Activated CD4-positive, alpha-beta T cell treated with anti-CD3 and anti-CD28 coated beads for 1 hour (primary cell): Measurements from ENCODE around the gene WHAMM.
"Not testable (repeated sequence)": the region's sequence is repeated elsewhere in the genome, so short reads cannot be mapped to it uniquely, and the experiment has no call there.

Source experiments
- DNase-seq: peaks from one replicate; pipeline ENCODE4 v3.0.0-alpha.2; 2020

The WHAMM gene

DNA sequence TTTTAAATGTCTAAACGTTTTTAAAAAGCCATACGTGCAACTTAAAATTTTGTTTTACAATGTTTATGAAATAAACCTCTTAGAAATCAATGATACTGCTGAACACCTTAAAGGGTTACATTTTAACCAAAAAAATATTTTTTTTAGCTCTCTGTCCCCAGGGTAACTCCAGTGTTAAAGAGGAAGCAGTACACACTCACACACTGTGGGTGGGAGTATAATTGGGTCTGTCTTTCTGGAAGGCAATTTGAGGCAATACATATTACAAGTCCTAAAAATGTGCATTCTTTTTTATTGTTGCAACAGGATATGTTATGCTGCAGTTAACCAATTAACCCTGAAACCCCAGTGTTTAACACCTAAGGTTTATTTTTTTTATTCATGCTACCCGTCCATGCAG lies 34.1 kb downstream of the WHAMM start:
- DNase-seq, result no peak

- no peak for DNase-seq
Observed at GRCh38 chr15:82845686-82846085, 36.3 kb downstream of the WHAMM start.

DNA sequence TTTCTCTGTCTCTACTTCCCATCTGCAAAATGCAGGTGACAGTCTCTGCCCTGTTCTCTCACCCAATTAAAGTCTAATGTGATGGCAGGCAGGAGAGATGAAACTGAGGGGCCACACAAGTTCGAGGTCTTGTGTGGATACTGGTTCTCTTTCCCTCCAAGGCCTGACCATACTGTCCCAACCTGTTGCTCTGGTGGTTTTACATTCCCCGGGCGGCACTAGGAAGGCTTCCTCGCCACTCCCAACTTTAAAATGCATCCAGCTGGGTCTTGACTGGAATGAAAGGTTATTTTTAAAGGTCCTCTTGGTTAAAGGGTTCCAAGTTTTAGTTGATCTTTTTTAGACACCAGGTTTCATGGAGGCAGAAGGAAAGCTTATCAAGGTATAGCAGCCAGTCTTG lies 37.2 kb downstream of the WHAMM start:
- no peak for DNase-seq

DNA sequence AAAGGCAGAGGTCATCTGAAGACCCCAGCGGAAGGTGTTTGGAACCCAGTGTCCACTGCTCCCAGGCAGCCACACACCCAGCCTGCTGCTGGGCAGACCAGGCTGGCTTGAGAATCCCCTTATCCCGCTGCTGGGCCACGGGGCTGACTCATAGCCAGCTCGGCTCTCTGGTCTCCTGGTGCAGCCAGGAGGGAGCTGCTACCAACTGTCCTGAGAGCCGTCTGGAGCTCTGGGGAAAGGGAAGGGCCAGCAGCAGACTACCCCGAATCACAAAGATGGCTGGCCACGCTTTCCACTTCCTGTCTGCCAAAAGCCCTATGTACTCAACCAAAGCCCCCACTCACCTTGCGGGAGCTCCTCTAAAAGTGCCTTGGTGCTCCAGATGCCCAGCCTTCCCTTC lies 38.3 kb downstream of the WHAMM start:
- no peak for DNase-seq

DNA sequence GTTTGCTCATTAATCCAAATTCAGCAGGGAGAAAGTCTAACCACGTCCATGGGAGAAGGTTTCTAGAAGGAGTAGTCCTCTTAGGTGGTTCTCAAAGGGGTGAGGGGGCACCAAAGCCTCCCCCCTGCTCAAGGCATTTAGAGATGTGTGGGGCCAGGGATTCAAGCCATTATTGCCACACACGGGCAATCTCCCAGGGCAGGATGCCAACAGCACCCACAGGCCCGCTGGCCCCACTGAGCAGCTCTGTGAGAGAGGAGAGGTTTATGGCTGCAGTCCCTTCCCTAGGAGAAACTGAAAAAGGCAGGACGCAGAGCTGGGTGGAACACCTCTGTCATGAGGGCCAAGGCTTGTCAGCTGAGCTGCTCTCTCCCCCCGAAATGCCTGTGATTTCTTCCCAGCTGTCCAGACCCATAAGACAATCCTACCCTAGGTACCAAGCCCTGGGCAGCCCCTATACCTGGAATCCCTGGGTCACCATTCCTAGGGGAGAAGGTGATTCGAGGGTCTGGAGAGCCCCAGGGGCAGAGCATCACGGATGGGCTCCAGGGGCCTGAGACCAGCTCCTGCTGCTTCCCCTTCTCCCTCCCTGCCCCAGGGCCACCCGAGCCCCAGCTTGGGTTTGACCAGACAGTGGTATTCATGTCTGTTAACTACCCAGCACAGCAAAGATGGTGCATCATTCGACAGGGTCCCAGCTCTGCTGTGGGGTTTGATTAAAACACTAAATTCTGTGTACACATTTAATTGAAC lies 39.0 kb downstream of the WHAMM start:
- DNase-seq, result no peak

DNA sequence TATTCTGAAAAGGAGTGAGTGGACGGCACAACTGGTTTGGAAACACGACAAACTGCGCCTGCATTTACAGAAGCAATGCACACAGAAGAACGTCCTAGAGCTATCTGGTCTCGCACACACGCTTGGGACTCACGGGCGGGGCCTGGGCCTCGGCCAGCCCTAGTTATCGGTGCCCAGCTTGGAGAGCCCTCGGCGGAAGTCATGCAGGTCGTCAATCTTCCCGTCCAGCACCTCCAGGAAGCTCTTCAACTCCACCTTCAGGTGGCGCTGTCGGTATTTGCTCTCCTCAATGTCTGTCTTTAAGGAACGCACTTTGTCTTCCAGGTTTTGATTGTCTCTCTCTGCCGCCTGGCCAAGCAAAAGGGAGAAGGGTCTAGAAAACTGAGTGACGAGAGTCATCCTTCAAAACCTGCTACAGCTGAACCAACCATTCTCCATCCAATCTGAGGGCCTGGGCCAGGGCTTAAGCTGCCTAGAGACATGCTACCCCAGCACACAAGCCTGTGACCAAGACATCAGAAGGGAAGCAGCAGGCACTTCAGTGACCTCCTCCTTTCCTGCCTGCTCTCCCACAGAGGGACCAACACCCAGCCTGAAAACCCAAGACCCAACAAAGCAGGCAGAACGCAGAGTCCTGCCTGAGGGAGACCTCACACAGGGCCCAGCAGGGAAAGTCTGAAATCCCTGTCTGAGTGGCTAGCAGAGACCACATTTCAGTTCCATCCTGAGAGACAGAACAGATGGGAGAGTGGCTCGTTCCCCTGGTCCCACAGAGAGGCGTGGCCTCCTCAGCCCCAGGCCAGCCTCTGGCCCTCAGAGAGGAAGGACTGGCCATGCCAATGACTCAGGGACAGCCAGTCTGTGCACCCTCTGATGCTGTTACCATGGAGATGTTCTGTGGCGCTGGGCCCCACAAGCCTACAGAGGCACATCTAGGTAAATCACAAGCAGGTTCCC lies 40.4 kb downstream of the WHAMM start:
- DNase-seq, result no peak

DNA sequence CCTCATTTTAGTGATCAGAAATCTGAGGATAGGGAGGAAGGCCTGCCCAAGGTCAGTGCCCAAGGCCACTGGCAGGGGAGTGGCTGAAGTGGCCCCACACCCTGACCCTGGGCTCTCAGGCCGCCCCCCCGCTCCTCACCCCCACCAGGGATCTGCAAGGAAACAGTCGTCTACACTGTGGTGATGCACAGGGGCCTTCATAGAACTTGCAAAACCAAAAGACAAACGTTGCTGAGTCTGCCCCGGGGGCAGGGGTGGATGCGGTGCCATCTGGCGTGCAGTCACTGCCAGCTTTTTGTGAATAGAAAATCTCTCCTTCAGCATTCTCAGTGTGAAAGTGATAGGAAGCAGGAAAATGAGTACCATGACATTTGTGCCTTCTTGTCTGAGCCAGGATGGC lies 41.3 kb downstream of the WHAMM start:
- DNase-seq, result no peak

GRCh38 chr15:82851306-82851850 lies 42.0 kb downstream of the WHAMM start:
- DNase-seq, result no peak

GRCh38 chr15:82851981-82852511 lies 42.6 kb downstream of the WHAMM start:
- DNase-seq, result no peak

DNA sequence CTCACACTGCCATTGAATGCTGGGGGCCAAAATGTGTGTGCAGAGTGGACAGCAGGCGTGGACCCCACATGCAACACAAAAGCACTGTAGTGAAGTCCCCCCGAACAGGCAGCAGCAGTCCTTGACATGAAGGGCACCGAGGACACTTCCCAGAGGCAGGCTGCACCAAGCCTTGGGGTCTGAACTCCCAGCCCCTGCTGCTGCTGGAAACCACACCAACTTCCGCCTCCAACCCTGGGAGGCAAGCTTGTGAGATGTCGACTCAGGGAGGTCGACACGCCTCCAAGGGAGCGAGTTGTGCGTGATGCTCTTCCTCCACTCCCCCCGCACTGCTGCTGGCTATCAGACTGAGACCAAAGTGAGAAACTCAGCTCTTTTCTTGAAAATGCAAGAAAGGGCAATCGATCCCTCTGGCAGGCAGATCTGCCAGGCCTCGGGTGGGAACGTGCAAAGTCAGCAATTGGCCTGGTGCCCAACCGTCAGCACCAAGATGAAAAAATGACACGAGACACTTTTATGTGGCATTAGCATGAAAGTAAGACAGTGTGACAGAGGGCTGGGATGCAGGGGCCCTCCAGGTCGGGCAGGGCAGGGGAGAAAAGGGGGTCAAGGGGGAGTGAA lies 43.6 kb downstream of the WHAMM start:
- no peak for DNase-seq

DNA sequence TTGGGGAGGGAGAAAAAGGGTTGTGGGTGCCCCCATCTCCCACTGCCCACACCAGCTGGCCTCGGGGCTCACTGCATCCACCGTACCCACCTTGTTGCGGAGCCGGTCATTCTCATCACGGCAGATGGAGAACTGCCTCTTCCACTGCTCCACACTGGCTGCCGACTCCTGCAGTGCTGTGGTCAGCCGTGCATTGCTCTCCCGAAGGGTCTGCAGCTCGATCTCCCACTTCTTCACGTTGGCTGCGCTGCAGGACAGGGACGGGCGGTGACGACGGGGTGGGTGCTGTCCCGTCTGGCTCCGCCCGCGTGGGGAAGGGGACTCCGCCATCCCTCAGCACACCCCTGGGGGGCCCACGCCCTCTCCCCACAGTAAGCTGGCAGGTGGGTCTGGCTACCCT lies 45.1 kb downstream of the WHAMM start:
- no peak for DNase-seq

DNA sequence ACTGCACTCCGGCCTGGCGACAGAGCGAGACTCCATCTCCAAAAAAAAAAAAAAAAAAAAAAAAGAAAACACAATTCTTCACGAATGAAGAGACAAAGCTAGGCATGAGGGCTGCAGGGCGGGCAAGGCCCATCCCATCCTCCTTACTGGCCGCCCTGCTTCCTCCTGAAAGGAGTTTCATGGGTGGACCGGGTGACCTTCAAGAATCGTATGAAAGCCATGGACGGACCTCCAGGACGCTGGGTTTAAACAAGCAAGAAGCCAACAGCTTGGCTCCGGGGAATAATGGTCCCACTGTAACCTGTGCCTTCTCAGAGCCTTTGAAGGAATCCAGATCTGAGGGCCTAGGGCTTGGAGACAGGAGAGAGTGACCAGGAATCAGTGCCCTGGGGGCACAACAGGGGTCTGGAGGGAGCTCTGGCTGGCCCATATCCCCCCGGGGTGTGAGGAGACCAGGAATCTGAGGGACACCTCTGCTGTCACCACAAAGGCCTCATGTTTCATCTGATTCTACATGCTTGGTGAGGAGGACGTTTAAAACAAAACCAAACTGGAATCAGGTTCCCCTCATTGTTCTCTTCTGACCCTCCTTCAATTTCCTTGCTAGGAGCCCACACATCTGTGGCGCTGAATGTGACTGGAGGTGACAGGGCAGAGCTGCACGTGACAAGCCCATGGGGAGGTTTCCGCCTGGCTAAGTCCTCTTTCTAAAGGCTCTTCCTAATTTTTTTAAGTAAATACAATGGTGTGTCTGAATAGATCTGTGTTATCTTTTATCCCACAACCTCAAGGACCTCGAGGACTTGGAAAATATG lies 46.1 kb downstream of the WHAMM start:
- no peak for DNase-seq

DNA sequence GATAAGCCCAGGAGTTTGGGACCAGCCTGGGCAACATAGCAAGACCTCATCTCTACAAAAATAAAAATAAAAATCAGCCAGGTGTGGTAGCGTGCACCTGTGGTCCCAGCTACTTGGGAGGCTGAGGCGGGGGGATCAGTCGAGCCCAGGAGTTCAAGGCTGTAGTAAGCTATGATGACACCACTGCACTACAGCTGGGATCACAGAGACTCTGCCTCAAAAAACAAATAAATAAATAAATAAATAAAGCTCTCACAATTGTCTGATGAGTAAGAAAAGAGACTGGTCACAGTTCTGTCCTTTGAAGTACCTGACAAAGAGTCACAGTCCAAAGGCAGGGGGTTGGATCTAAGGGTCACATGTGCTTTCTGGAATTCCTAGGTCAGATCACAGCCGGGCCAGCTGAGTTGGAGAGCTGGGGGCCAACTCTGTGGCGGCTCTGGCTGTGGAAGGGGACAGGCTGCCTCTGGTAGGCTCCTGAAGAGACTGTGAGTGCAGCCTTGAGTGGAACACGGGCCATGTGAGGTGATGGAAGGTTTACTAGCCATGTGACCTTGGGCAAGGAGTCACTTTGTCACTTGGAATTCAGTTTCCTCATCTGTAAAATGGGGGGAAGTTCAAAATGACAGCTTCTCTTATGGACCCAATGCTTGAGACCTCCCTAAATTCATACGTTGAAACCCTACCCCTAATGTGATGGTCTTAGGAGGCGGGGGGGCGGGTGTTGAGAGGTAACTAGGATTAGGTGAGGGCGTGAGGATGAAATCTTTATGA lies 47.2 kb downstream of the WHAMM start:
- no peak for DNase-seq

DNA sequence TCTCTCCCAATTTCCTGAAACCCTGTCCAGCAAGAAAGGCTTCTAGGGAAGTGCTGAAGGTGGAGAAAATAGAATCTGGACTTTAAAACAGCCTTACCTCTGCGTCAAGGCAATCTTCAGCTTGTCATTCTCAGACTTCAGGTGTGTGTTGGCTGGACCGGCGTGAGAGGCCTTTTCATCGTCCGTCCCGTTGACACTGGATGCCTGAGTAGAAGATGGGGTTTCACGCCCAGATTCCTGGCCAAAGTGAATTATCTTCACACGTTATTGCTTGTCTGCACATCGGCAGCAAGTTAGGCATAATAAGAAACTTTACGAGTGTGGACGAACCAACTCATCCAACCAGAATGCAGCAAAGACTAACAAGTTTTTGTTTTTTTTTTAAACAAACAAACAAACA lies 49.5 kb downstream of the WHAMM start:
- DNase-seq, result no peak

DNA sequence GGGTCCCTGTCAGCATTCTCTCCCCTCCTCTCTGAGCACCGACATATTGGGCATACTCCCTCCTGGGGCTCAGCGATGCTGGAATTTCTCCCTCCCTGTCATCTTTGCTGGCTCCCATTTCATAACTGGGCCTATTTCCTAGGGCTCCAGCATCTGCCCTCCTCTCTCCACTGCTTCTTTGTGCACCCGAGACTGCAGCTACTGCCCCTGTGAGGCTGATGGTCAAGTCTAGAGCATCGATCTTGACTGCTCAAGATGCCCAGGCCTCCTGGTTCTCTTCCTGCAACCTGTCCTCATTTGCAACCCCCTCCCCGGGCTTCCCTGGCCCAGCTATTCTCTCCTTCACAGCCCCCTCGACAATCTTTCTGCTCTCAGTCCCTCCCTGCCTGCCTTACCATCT lies 53.5 kb downstream of the WHAMM start:
- DNase-seq, result no peak

- DNase-seq, result no peak
Observed at GRCh38 chr15:82864967-82865366, 55.5 kb downstream of the WHAMM start.

DNA sequence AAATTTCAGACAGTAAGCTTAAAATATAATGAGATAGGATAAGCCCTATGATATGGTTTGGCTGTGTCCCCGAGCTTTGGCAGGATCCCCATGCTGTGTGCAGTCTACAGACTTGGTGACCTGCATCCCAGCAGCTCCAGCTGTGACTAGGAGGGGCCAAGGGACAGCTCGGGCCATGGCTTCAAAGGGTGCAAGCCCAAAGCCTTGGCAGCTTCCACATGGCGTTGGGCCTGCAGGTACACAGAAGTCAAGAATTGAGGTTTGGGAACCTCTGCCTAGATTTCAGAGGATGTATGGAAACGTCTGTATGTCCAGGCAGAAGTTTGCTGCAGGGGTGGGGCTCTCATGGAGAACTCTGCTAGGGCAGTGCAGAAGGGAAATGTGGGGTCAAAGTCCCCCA lies 56.2 kb downstream of the WHAMM start:
- not testable (repeated sequence) for DNase-seq

DNA sequence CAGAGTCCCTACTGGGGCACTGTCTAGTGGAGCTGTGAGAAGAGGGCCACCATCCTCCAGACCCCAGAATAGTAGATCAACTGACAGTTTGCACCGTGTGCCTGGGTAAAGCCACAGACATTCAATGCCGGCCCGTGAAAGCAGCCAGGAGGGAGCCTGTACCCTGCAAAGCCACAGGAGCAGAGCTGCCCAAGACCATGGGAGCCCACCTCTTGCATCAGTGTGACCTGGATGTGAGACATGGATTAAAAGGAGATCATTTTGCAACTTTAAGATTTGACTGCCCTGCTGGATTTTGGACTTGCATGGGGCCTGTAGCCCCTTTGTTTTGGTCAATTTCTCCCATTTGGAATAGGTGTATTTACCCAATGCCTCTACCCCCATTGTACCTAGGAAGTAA lies 56.6 kb downstream of the WHAMM start:
- DNase-seq, result not testable (repeated sequence)

DNA sequence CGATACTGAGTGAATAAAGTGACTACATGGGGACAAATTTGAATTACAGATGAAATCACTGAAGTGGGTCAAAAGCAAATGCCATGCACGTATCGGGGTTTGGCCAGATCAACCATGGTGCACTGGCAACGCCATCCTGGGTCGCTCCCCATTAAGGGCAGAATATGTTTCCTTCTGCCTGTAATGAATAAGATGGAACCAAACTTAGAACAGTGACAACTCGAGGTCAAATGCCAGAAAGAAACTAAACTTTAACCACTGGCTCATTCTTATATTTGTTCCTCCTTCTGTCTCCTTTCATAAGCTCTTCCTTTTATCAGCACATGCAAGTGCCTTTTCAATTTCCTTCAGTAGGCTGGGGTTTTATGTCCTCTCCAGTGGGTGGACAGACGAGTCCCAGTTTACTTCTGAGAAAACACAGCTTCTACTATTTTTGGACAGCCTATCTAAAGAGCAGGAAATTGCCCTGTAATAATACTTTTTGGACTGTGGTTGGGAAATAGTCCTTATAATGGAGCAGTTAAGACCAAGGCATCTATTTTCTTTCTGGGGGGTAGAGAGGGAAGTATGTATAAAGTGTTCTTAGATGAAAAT lies 61.4 kb downstream of the WHAMM start:
- no peak for DNase-seq

DNA sequence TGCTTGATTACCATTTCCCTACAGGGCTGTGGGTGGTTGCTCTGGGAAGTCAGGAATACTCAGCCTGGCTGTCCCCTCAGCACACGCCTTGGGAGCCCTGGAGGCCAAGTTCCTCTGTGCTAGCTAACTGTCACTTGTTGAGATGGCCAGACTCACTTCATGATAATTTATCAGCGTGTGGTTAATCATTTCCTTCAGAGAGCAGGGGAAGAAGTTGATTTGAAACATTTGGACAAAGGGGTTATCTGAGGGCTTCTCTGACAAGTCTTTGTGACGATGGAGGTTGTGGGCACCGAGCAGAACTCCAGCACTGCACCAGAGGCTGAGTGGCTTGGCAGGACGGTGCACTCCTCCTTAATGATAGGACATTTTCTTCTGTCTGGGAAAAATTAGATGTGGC lies 61.9 kb downstream of the WHAMM start:
- no peak for DNase-seq
